Body of pancreas (tissue), 4 donors: ENCODE measurements around the gene OR10AD1.

ENCODE experiments used
- CTCF ChIP-seq, 7 experiments: fragments of 450-650 bp in 4 of 7; fragments of 200-600 bp in 3 of 7; sonication (generic) in 3 of 7; IDR thresholded peaks; one replicate each; pipeline ENCODE4 v1.5.1; 2016 to 2019; ENCODE audit warnings: antibody characterized with exemption in 7 of 7
- POLR2A ChIP-seq, 3 donors: fragments of 450-650 bp; IDR thresholded peaks; one replicate each; pipeline ENCODE4 v1.6.1; 2016; ENCODE audit warnings: antibody characterized with exemption in 3 of 3, mild to moderate bottlenecking in 2 of 3

GRCh38 chr12:48193623-48194022 is 9.5 kb downstream of the OR10AD1 start:
- TF ChIP-seq CTCF (IDR thresholded peaks at IDR 0.05) (no peak), POLR2A (IDR thresholded peaks at IDR 0.05) (no peak)
